ENCODE results near the gene RBMS1.

- TF ChIP-seq, protein P1, sequence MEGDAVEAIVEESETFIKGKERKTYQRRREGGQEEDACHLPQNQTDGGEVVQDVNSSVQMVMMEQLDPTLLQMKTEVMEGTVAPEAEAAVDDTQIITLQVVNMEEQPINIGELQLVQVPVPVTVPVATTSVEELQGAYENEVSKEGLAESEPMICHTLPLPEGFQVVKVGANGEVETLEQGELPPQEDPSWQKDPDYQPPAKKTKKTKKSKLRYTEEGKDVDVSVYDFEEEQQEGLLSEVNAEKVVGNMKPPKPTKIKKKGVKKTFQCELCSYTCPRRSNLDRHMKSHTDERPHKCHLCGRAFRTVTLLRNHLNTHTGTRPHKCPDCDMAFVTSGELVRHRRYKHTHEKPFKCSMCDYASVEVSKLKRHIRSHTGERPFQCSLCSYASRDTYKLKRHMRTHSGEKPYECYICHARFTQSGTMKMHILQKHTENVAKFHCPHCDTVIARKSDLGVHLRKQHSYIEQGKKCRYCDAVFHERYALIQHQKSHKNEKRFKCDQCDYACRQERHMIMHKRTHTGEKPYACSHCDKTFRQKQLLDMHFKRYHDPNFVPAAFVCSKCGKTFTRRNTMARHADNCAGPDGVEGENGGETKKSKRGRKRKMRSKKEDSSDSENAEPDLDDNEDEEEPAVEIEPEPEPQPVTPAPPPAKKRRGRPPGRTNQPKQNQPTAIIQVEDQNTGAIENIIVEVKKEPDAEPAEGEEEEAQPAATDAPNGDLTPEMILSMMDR (IDR thresholded peaks at IDR 0.05), result no peak
- no peak for TF ChIP-seq POLR2A (IDR thresholded peaks at IDR 0.05)
Observed at GRCh38 chr2:160257041-160257742, 236.4 kb downstream of the RBMS1 start.

All from lower leg skin (tissue), 3 donors.